AG04450 (cell line): Measurements from ENCODE around the gene DOCK9. TPM values are rescaled to one million over a fixed set of nuclear protein-coding genes. Genes with fewer than 3 reads are reported as not detected.
A peak's percentile ranks its signal among the peaks of the same experiment; 100 is the strongest.
"Not testable (repeated sequence)": the region's sequence is repeated elsewhere in the genome, so short reads cannot be mapped to it uniquely, and the experiment has no call there.

Experiments
- CTCF ChIA-PET: fragments of 300-600, 350-600 bp; formaldehyde crosslinking; extraction: SDS; loops from one replicate; lab custom pipeline; 2022; ENCODE audit warnings: antibody characterized with exemption, inconsistent platforms; lab: Charles Lee
- POLR2A ChIA-PET: fragments of 350-600 bp; formaldehyde crosslinking; extraction: SDS; loops from one replicate; lab custom pipeline; 2021; ENCODE audit warnings: antibody characterized with exemption, inconsistent platforms; lab: Yijun Ruan, JAX
- DNase-seq: peaks from one replicate; pipeline ENCODE4 v3.0.0-alpha.2; 2011; ENCODE audit warnings: low read depth, low spot score
- H3K27ac ChIP-seq: one replicate; pipeline ENCODE4 v1.5.1; 2012; ENCODE audit warnings: low read depth, low read length, control low read depth
- H3K27me3 ChIP-seq: one replicate; pipeline ENCODE4 v1.6.0; 2012; ENCODE audit warnings: low read length; ENCODE audit not compliant: control insufficient read depth, insufficient read depth
- H3K4me3 ChIP-seq: 2 replicates; pipeline ENCODE4 v1.5.1; 2011; ENCODE audit warnings: mild to moderate bottlenecking, low read depth, low read length, control low read depth
- H3K9me3 ChIP-seq: 2 replicates; pipeline ENCODE4 v1.5.1; 2012; ENCODE audit warnings: low read length; ENCODE audit not compliant: control insufficient read depth, insufficient read depth
- polyA plus RNA-seq: library from polyadenylated mRNA; depleted of rRNA; stranded (reverse); fragments of >200 nt; gene quantifications from 2 replicates; pipeline ENCODE4 v1.2.3, GENCODE V29; 2011
- TF ChIP-seq, protein P1 (sequence below): IDR thresholded peaks from 2 replicates; pipeline ENCODE4 v1.5.1; 2011; ENCODE audit warnings: low read depth, low read length, control low read depth, inconsistent platforms

The DOCK9 gene
- polyA plus RNA-seq, 1 experiment, result 9.6 TPM

DNA sequence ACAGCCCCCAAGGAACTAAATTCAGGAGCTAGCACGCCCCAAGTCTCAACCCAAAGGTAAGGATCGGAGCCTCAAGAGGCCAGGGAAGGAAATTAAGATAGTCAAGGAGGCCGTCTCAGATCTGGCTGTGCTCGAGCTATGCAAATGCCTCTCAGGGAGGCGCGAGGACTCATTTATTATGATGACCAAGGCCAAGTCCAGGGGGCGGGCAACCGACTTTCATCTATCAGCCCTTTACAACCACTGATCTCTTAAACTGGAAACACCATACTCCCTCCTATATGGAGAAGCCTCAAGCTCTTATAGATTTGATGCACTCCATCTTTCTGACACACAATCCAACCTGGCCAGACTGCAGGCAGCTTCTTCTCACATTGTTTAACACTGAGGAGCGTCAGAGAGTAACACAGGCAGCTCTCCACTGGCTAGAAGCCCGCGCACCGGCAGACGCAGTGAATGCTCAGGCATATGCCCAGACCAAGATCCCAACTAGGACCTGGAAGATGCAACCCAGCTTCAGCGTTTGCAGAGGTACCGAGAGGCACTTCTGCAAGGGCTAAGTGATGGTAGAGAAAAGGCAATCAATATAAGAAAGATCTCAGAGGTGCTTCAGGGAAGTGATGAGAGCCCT is 215.8 kb downstream of the DOCK9 start:
- Histone ChIP-seq H3K4me3 (peak overlapping the region; percentile 53), H3K27me3 (peaks cover 13% of the 10 kb centered on the region), H3K27ac (no peak overlapping the region), H3K9me3 (peaks cover 3% of the 10 kb centered on the region)
- CTCF ChIA-PET, result interaction anchor here (0.8 kb wide), 1 partner anchor 78 kb away, joined by 3 read pairs; no protein-coding TSS in a partner anchor
- DNase-seq, result no peak
- POLR2A ChIA-PET, result interaction anchor here (0.6 to 0.8 kb wide), 2 partner anchors 14 to 21 kb away, joined by 3 read pairs; no protein-coding TSS in a partner anchor
- TF ChIP-seq, protein P1, sequence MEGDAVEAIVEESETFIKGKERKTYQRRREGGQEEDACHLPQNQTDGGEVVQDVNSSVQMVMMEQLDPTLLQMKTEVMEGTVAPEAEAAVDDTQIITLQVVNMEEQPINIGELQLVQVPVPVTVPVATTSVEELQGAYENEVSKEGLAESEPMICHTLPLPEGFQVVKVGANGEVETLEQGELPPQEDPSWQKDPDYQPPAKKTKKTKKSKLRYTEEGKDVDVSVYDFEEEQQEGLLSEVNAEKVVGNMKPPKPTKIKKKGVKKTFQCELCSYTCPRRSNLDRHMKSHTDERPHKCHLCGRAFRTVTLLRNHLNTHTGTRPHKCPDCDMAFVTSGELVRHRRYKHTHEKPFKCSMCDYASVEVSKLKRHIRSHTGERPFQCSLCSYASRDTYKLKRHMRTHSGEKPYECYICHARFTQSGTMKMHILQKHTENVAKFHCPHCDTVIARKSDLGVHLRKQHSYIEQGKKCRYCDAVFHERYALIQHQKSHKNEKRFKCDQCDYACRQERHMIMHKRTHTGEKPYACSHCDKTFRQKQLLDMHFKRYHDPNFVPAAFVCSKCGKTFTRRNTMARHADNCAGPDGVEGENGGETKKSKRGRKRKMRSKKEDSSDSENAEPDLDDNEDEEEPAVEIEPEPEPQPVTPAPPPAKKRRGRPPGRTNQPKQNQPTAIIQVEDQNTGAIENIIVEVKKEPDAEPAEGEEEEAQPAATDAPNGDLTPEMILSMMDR, result no peak

DNA sequence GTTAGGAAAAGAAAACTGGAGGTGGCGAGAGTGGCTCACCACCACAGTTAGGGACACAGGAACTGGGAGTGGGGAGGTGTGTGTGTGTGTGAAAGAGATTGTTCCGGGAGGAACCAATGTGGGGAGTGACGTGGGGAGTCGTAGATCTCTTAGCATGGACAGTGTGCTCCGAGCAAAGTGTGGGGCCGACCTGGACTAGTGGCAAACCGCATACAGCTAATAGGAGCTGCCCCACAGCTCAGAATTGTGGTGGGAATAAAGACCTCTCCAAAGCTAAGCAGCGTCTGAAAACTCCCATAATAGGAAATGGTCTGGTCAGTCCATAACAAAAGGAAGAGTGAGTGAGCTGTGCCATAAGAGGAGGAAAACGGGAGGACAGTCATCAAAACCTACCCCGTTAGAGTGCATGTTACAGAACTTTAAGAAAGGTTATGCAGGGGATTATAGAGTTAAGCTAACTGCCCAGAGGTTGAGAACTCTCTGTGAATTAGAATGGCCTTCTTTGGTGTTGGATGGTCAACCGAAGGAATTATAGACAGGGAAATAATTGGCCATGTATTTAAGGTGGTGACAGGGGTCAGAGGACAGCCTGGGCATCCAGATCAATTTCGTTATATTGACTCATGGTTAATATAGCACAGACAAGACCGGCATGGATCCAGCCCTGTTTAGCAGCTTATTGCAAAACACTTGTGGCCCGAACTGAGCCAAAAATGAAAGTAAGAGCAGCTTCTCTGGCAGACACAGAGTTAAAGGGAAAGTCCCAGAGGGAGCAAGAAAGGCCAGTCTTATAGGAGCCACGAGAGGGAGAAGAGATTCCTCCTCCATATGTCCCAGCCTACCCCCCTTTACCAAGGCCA is 216.5 kb downstream of the DOCK9 start:
- Histone ChIP-seq H3K4me3 (peak overlapping the region; percentile 53), H3K27ac (no peak overlapping the region), H3K9me3 (peaks cover 3% of the 10 kb centered on the region), H3K27me3 (peaks cover 15% of the 10 kb centered on the region)
- TF ChIP-seq, protein P1, result peak; percentile 31
- POLR2A ChIA-PET, result interaction anchor here (0.6 to 0.8 kb wide), 2 partner anchors 13 to 22 kb away, joined by 3 read pairs; no protein-coding TSS in a partner anchor
- CTCF ChIA-PET, result interaction anchor here (0.8 kb wide), 1 partner anchor 79 kb away, joined by 3 read pairs; no protein-coding TSS in a partner anchor
- DNase-seq, result peak; percentile 48

DNA sequence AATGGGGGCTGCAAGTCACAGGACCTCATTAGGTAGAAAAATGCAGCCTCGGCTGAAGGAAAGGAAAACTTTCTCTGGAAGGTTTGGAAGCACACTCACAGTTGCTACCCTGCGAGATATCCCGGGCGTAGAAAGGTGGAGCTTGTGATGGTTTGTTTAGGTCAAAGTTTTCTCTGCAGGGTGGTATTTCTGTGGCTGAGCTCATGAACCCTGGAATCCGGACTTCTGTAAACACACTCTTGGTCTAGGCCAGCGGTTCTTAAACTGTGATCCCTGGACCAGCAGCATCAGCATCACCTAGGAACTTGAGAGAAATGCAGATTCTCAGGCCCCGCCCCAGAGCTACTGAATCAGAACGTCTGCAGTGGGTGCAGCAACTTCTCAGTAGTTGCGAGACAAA is 222.1 kb downstream of the DOCK9 start:
- Histone ChIP-seq H3K27me3 (peaks cover 24% of the 10 kb centered on the region), H3K27ac (no peak overlapping the region), H3K9me3 (peaks cover 5% of the 10 kb centered on the region), H3K4me3 (no peak overlapping the region)
- DNase-seq, result no peak
- TF ChIP-seq, protein P1, result no peak
- ChIA-PET CTCF (no interaction called here), POLR2A (no interaction called here)

DNA sequence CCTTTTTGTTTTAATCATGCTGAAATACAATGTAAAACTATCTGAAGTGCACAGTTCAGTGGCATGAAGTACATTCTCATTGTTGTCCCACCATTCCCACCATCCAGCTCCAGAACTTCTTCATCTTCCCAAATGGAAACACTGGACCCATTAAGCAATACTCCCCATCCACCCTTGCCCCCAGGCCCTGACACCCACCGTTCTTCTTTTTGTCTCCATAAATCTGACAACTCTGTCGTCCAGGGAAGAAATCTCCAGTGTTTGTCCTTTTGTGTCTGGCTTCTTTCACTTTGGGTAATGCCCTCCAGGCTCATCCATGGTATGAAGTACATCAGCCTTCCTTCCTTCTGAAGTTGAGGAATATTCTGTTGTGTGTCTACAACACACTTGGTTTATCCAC is 222.7 kb downstream of the DOCK9 start:
- POLR2A ChIA-PET, result no interaction called here
- CTCF ChIA-PET, result no interaction called here
- no peak for DNase-seq
- Histone ChIP-seq H3K4me3 (no peak overlapping the region), H3K27me3 (peaks cover 29% of the 10 kb centered on the region), H3K9me3 (peaks cover 4% of the 10 kb centered on the region), H3K27ac (no peak overlapping the region)
- TF ChIP-seq, protein P1, result no peak

DNA sequence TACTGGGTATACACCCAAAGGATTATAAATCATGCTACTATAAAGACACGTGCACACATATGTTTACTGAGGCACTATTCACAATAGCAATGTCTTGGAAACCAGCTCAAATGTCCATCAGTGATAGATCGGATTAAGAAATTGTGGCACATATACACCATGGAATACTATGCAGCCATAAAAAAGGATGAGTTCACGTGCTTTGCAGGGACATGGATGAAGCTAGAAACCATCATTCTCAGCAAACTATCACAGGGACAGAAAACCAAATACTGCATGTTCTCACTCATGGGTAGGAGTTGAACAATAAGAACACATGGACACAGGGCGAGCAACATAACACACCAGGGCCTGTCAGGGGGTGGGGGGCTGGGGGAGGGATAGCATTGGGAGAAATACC is 223.4 kb downstream of the DOCK9 start:
- POLR2A ChIA-PET, CTCF ChIA-PET, DNase-seq, H3K4me3 ChIP-seq, H3K27ac ChIP-seq, H3K9me3 ChIP-seq: not testable (repeated sequence)
- H3K27me3 ChIP-seq, result peaks cover 33% of the 10 kb centered on the region
